PC-3 (cell line): ENCODE measurements around the gene CEBPA. TPM values are rescaled to one million over a fixed set of nuclear protein-coding genes. Genes with fewer than 3 reads are reported as not detected.

Source experiments
- ATAC-seq: fragments of 200-7000 bp; cut with Tn5 transposase; 2 replicates; pipeline ENCODE4 v1.9.1; 2020; ENCODE audit warnings: mild to moderate bottlenecking, moderate library complexity
- BruUV-seq: library from RNA; stranded (reverse); fragments of 400-500 nt; replicated peaks from 2 replicates; lab custom pipeline; 2021; lab: Mats Ljungman, UMichigan
- CTCF ChIA-PET: fragments of 300-600 bp; sonication (Branson Sonifier 250); formaldehyde crosslinking; loops from one replicate; lab custom pipeline; 2022; ENCODE audit warnings: antibody characterized with exemption; lab: Charles Lee
- POLR2A ChIA-PET: fragments of 300-600 bp; sonication (Branson Sonifier 250); formaldehyde crosslinking; loops from one replicate; lab custom pipeline; 2022; ENCODE audit warnings: antibody characterized with exemption; ENCODE audit not compliant: unreplicated experiment; lab: Charles Lee
- DNase-seq: peaks from one replicate; pipeline ENCODE4 v3.0.0-alpha.2; 2015
- H2AFZ ChIP-seq: fragments of 300-600 bp; sonication (generic); 2 replicates; pipeline ENCODE4 v1.6.0; 2016; ENCODE audit warnings: antibody characterized with exemption, low read length
- H3F3A ChIP-seq: fragments of 300-600 bp; sonication (generic); one replicate; pipeline ENCODE4 v1.6.0; 2017; ENCODE audit warnings: antibody characterized with exemption, low read length, control low read depth, mild to moderate bottlenecking; ENCODE audit not compliant: unreplicated experiment
- H3K27ac ChIP-seq: fragments of 300-600 bp; sonication (generic); 2 replicates; pipeline ENCODE4 v1.5.1; 2016; ENCODE audit warnings: mild to moderate bottlenecking, low read length
- H3K27me3 ChIP-seq: fragments of 300-600 bp; sonication (generic); 2 replicates; pipeline ENCODE4 v1.6.1; 2016; ENCODE audit warnings: low read length, mixed read lengths
- H3K36me3 ChIP-seq: fragments of 300-600 bp; sonication (generic); 2 replicates; pipeline ENCODE4 v1.6.1; 2016; ENCODE audit warnings: low read depth, mixed run types, low read length, mixed read lengths
- H3K4me1 ChIP-seq: fragments of 300-600 bp; sonication (generic); 2 replicates; pipeline ENCODE4 v1.5.1; 2016; ENCODE audit warnings: low read length; ENCODE audit not compliant: insufficient read depth
- H3K4me2 ChIP-seq: fragments of 300-600 bp; sonication (generic); 2 replicates; pipeline ENCODE4 v1.6.0; 2016; ENCODE audit warnings: low read length
- H3K4me3 ChIP-seq: fragments of 300-600 bp; sonication (generic); 2 replicates; pipeline ENCODE4 v1.5.1; 2016; ENCODE audit warnings: mild to moderate bottlenecking, low read length, mixed read lengths
- H3K79me2 ChIP-seq: fragments of 300-600 bp; sonication (generic); 2 replicates; pipeline ENCODE4 v1.6.1; 2017; ENCODE audit warnings: low read length, mixed read lengths
- H3K9ac ChIP-seq: fragments of 300-600 bp; sonication (generic); 2 replicates; pipeline ENCODE4 v1.6.0; 2016; ENCODE audit warnings: mild to moderate bottlenecking, low read length
- H3K9me2 ChIP-seq: fragments of 300-600 bp; sonication (generic); replicated peaks from 2 replicates; pipeline ENCODE4 v1.6.1; 2016; ENCODE audit warnings: mixed run types, low read length, mixed read lengths
- H3K9me3 ChIP-seq: fragments of 300-600 bp; sonication (generic); 2 replicates; pipeline ENCODE4 v1.6.1; 2016; ENCODE audit warnings: low read length, mixed read lengths
- H4K20me1 ChIP-seq: fragments of 300-600 bp; sonication (generic); 2 replicates; pipeline ENCODE4 v1.6.1; 2016; ENCODE audit warnings: low read length, mixed read lengths
- CTCF ChIP-seq: fragments of 300-600 bp; sonication (generic); conservative IDR thresholded peaks from 2 replicates; pipeline ENCODE4 v1.5.1; 2017; ENCODE audit warnings: antibody characterized with exemption, low read depth, mild to moderate bottlenecking, low read length
- EZH2 ChIP-seq: fragments of 300-600 bp; sonication (generic); IDR thresholded peaks from one replicate; pipeline ENCODE4 v1.6.1; 2017; ENCODE audit warnings: antibody characterized with exemption, mild to moderate bottlenecking, low read length; ENCODE audit not compliant: unreplicated experiment
- EZH2phosphoT487 ChIP-seq: fragments of 300-600 bp; sonication (generic); IDR thresholded peaks from 2 replicates; pipeline ENCODE4 v1.6.1; 2018; ENCODE audit warnings: mild to moderate bottlenecking, antibody characterized with exemption, low read length, borderline replicate concordance
- intact Hi-C: fragments of 100-400 bp; cut with micrococcal nuclease; formaldehyde crosslinking; loops from 2 replicates; pipeline ENCODE4 v1.9.0; 2023
- total RNA-seq: library from RNA; depleted of rRNA; stranded (reverse); fragments of >200 nt; gene quantifications from 2 replicates; pipeline ENCODE4 v1.2.3, GENCODE V29; 2014

The CEBPA gene
- total RNA-seq, 1 experiment from 2014 or later = 2.9 TPM

GRCh38 chr19:33311326-33311682 lies 9.0 kb upstream of the CEBPA start:
- intact Hi-C loops = no loop called here
- ChIA-PET POLR2A (interaction anchor here (0.7 kb wide), 1 partner anchor 10 kb away, joined by 4 read pairs; no protein-coding TSS in a partner anchor), CTCF (no interaction called here)
- Histone ChIP-seq H3K9ac (no peak overlapping the region), H3K36me3 (no peaks in the 10 kb centered on the region), H3K9me3 (no peaks in the 10 kb centered on the region), H3F3A (no peaks in the 10 kb centered on the region), H3K27ac (peak overlapping the region; percentile 29; the same call in 1 of the 2 replicates), H3K4me3 (no peak overlapping the region), H3K27me3 (no peaks in the 10 kb centered on the region), H3K4me2 (no peak overlapping the region), H3K79me2 (no peaks in the 10 kb centered on the region), H4K20me1 (no peaks in the 10 kb centered on the region), H2AFZ (peak overlapping the region; percentile 56; the same call in 1 of the 2 replicates), H3K9me2 (no peaks in the 10 kb centered on the region), H3K4me1 (peaks cover 12% of the 10 kb centered on the region)
- ATAC-seq (peak; percentile 23; the same call in 1 of the 2 replicates), DNase-seq (peak; percentile 16)
- TF ChIP-seq EZH2phosphoT487 = no peak
- no peak for TF ChIP-seq EZH2
- peak; percentile 58 for TF ChIP-seq CTCF
- no TSS peak for BruUV-seq

- Histone ChIP-seq H2AFZ (peak overlapping the region; percentile 56; the same call in 1 of the 2 replicates), H3K79me2 (no peaks in the 10 kb centered on the region), H4K20me1 (no peaks in the 10 kb centered on the region), H3K4me2 (peak overlapping the region; percentile 76), H3K4me1 (peaks cover 10% of the 10 kb centered on the region; the same call in 1 of the 2 replicates), H3K4me3 (peak overlapping the region; percentile 32; the same call in 1 of the 2 replicates), H3K9me3 (no peaks in the 10 kb centered on the region), H3K9ac (no peak overlapping the region), H3K36me3 (no peaks in the 10 kb centered on the region), H3K27me3 (no peaks in the 10 kb centered on the region), H3F3A (no peaks in the 10 kb centered on the region), H3K9me2 (no peaks in the 10 kb centered on the region), H3K27ac (peak overlapping the region; percentile 29; the same call in 1 of the 2 replicates)
- POLR2A ChIA-PET = interaction anchor here (0.7 kb wide), 1 partner anchor 9 kb away, joined by 4 read pairs; no protein-coding TSS in a partner anchor
- ATAC-seq (peak; percentile 88), DNase-seq (peak; percentile 66)
- no TSS peak for BruUV-seq
- TF ChIP-seq EZH2phosphoT487 (no peak), EZH2 (no peak), CTCF (no peak)
- intact Hi-C loops = no loop called here
- CTCF ChIA-PET = no interaction called here
These were observed 8.4 kb upstream of the CEBPA start for GRCh38 chr19:33310606-33311325.

GRCh38 chr19:33309826-33310225 lies 7.5 kb upstream of the CEBPA start:
- no TSS peak for BruUV-seq
- Histone ChIP-seq H3K27me3 (no peaks in the 10 kb centered on the region), H3F3A (no peaks in the 10 kb centered on the region), H3K9ac (no peak overlapping the region), H3K4me3 (no peak overlapping the region), H3K4me1 (peaks cover 10% of the 10 kb centered on the region; the same call in 1 of the 2 replicates), H3K9me3 (no peaks in the 10 kb centered on the region), H3K9me2 (no peaks in the 10 kb centered on the region), H3K79me2 (no peaks in the 10 kb centered on the region), H3K27ac (no peak overlapping the region), H3K36me3 (no peaks in the 10 kb centered on the region), H3K4me2 (no peak overlapping the region), H4K20me1 (no peaks in the 10 kb centered on the region), H2AFZ (no peak overlapping the region)
- TF ChIP-seq EZH2phosphoT487 (no peak), CTCF (no peak), EZH2 (no peak)
- ATAC-seq (no peak), DNase-seq (no peak)
- POLR2A ChIA-PET = no interaction called here
- intact Hi-C loops = no loop called here
- CTCF ChIA-PET = no interaction called here
